Measurements from ENCODE around the gene LBH. TPM values are rescaled to one million over a fixed set of nuclear protein-coding genes. Genes with fewer than 3 reads are reported as not detected.

LBH gene
- total RNA-seq, 1 experiment from 2014 or later: 1.2 TPM

DNA sequence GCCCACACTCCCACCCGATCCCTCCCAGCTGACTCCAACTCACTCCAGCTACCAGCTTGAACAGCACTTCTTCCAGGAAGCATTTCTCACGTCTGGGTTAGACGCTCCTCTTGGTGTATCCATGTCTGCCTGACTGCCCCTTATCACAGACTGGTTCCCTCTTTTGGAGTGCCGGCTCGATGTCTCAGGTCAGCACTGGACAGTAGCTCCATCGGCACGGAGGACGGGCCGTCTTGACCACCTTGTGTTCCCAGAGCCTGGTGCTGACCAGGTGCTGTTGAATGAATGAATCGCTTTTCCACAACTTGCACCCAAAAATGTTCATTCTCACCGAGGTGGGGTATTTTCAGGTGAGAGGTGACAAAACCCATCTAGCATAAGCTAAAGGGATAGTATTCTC is 71.8 kb downstream of the LBH start:
- Histone ChIP-seq H2AFZ (ENCODE audit: low read depth, low read length, poor library complexity, severe bottlenecking) (no peak overlapping the region), H3K27ac (ENCODE audit: low read depth, low read length) (no peak overlapping the region), H4K20me1 (ENCODE audit: insufficient read depth) (no peaks in the 10 kb centered on the region), H3K36me3 (ENCODE audit: control insufficient read depth in 1 of 2, insufficient read depth in 2 of 2, low read length in 2 of 2) (no peaks in the 10 kb centered on the region), H3K9ac (ENCODE audit: low read length) (no peak overlapping the region), H3K79me2 (ENCODE audit: insufficient read depth, low read length) (no peaks in the 10 kb centered on the region), H3K9me3 (ENCODE audit: control insufficient read depth in 1 of 2, insufficient read depth in 1 of 2, low read depth in 1 of 2, low read length in 2 of 2) (no peaks in the 10 kb centered on the region), H3K4me2 (ENCODE audit: low read length) (no peak overlapping the region), H3K4me1 (ENCODE audit: control insufficient read depth in 1 of 2, insufficient read depth in 2 of 2, low read length in 2 of 2) (no peaks in the 10 kb centered on the region), H3K9me2 (ENCODE audit: insufficient read depth) (no peaks in the 10 kb centered on the region), H3K27me3 (ENCODE audit: insufficient read depth, low read length) (no peaks in the 10 kb centered on the region), H3K4me3 (replicated peaks in 1 of 2; ENCODE audit: low read depth in 1 of 2, low read length in 2 of 2) (no peak overlapping the region)
- ChIA-PET RAD21 (ENCODE audit: low non-redundant PET in 1 of 2, low total read pairs in 2 of 2, uncharacterized antibody in 2 of 2, unreplicated experiment in 2 of 2) (no interaction called here), CTCF (no interaction called here), POLR2A (no interaction called here)
- ATAC-seq: no peak
- no peak for DNase-seq (ENCODE audit: low read depth, low spot score)
- intact Hi-C loops (cut with micrococcal nuclease): no loop called here
- no TSS peak for BruUV-seq (replicated peaks)
- TF ChIP-seq EZH2phosphoT487 (IDR thresholded peaks at IDR 0.05; ENCODE audit: borderline replicate concordance) (no peak), YY1 (IDR thresholded peaks at IDR 0.05; ENCODE audit: extremely low read depth, insufficient replicate concordance, low read depth, low read length) (no peak), POLR2AphosphoS5 (IDR thresholded peaks at IDR 0.05; ENCODE audit: low read depth, low read length) (no peak), JUND (IDR thresholded peaks at IDR 0.05) (no peak), POLR2A (IDR thresholded peaks at IDR 0.05; ENCODE audit: borderline replicate concordance, extremely low read depth, insufficient read depth, insufficient read length) (no peak), ZNF274 (IDR thresholded peaks at IDR 0.05; ENCODE audit: low read depth, low read length) (no peak), ELF1 (IDR thresholded peaks at IDR 0.05; ENCODE audit: borderline replicate concordance, low read depth) (no peak), ZFX (IDR thresholded peaks at IDR 0.05) (no peak), CEBPB (IDR thresholded peaks at IDR 0.05; ENCODE audit: low read depth) (no peak), CBX3 (IDR thresholded peaks at IDR 0.05; ENCODE audit: low read depth) (no peak), SP1 (IDR thresholded peaks at IDR 0.05; ENCODE audit: low read depth) (no peak), SRF (IDR thresholded peaks at IDR 0.05; ENCODE audit: low read depth) (no peak), RAD21 (IDR thresholded peaks at IDR 0.05; ENCODE audit: low read depth) (no peak)
- TF ChIP-seq, protein P1, sequence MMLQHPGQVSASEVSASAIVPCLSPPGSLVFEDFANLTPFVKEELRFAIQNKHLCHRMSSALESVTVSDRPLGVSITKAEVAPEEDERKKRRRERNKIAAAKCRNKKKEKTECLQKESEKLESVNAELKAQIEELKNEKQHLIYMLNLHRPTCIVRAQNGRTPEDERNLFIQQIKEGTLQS (IDR thresholded peaks at IDR 0.05): no peak
- TF ChIP-seq, protein P2, sequence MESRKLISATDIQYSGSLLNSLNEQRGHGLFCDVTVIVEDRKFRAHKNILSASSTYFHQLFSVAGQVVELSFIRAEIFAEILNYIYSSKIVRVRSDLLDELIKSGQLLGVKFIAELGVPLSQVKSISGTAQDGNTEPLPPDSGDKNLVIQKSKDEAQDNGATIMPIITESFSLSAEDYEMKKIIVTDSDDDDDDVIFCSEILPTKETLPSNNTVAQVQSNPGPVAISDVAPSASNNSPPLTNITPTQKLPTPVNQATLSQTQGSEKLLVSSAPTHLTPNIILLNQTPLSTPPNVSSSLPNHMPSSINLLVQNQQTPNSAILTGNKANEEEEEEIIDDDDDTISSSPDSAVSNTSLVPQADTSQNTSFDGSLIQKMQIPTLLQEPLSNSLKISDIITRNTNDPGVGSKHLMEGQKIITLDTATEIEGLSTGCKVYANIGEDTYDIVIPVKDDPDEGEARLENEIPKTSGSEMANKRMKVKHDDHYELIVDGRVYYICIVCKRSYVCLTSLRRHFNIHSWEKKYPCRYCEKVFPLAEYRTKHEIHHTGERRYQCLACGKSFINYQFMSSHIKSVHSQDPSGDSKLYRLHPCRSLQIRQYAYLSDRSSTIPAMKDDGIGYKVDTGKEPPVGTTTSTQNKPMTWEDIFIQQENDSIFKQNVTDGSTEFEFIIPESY (IDR thresholded peaks at IDR 0.05; ENCODE audit: extremely low read depth, insufficient replicate concordance, low read length): no peak
- TF ChIP-seq, protein P3, sequence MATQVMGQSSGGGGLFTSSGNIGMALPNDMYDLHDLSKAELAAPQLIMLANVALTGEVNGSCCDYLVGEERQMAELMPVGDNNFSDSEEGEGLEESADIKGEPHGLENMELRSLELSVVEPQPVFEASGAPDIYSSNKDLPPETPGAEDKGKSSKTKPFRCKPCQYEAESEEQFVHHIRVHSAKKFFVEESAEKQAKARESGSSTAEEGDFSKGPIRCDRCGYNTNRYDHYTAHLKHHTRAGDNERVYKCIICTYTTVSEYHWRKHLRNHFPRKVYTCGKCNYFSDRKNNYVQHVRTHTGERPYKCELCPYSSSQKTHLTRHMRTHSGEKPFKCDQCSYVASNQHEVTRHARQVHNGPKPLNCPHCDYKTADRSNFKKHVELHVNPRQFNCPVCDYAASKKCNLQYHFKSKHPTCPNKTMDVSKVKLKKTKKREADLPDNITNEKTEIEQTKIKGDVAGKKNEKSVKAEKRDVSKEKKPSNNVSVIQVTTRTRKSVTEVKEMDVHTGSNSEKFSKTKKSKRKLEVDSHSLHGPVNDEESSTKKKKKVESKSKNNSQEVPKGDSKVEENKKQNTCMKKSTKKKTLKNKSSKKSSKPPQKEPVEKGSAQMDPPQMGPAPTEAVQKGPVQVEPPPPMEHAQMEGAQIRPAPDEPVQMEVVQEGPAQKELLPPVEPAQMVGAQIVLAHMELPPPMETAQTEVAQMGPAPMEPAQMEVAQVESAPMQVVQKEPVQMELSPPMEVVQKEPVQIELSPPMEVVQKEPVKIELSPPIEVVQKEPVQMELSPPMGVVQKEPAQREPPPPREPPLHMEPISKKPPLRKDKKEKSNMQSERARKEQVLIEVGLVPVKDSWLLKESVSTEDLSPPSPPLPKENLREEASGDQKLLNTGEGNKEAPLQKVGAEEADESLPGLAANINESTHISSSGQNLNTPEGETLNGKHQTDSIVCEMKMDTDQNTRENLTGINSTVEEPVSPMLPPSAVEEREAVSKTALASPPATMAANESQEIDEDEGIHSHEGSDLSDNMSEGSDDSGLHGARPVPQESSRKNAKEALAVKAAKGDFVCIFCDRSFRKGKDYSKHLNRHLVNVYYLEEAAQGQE (IDR thresholded peaks at IDR 0.05; ENCODE audit: low read depth): no peak
